Choroid plexus epithelial cell (primary cell): ENCODE data around the gene PKIG.

ENCODE experiments used
- DNase-seq: peaks from one replicate; pipeline ENCODE4 v3.0.0-alpha.2; 2010; ENCODE audit warnings: low read depth
- H3K4me3 ChIP-seq: 2 replicates; pipeline ENCODE4 v1.5.1; 2011; ENCODE audit warnings: low read depth, mild to moderate bottlenecking, control low read depth, low read length, moderate library complexity
- CTCF ChIP-seq: conservative IDR thresholded peaks from 2 replicates; pipeline ENCODE4 v1.5.1; 2011; ENCODE audit warnings: low read depth, mild to moderate bottlenecking, control low read depth, inconsistent platforms, low read length, moderate library complexity

PKIG gene

DNA sequence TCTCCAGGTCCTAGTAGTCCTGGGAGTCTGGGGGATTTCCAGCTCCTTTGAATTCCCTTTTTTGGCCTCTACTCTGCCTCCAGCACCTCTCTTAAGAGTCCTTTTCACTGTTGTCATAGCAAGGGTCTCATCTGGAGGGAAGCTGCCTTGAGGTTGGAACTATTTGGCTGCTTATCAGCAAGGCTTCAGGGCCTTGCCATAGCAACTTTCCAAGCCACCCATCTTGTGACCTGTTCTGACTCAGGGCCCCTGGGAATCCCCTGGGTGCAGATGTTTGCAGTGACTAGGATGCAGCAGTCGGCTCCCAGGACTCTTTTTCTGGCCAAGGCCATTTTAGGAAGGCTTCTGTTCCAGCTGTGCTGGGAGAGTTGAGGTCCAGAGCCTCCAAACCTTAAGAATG, 12.4 kb downstream of the PKIG start:
- no peak overlapping the region for H3K4me3 ChIP-seq
- no peak for TF ChIP-seq CTCF
- DNase-seq: peak; percentile 75

DNA sequence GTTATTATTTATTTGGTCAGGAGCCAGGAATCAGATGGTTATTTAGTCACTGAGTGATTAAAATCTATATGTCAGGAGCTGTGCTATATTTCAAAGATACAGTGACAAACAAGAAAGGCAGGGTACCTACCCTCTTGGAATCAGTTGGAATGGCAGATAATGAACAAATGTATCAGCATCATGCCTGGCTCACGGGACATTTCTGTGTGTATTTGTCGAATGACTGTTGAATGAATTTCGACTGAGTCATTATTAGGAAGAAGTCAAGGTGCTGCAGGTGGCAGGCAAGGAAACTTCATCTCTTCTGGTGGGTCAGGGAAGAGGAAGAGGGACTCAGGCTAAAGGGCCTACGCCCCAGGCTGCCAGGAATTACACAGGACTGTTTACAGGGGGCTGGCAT, 13.6 kb downstream of the PKIG start:
- no peak for DNase-seq
- no peak for TF ChIP-seq CTCF

DNA sequence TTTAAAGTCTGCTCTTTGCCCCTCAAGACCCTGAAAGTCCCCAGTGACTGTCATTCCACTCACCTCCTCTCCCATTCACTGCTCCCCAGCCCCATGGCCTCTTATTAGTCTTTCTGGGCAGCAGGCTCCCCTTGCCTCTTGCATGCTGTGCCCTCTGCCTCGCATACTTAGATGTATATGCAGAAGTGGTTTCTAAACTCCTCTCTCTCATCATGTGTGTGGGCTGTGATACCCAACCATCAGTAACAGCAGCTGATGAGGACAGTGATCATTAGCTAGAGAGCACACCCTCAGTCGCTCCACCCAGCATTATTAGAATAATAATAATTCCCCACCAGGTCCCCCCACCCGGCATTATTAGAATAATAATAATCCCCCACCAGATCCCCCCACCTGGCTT, 14.5 kb downstream of the PKIG start:
- TF ChIP-seq CTCF: no peak
- no peak for DNase-seq
- H3K4me3 ChIP-seq: no peak overlapping the region

More for the DNA sequence above, 13.6 kb downstream of the PKIG start:
- H3K4me3 ChIP-seq: no peak overlapping the region

DNA sequence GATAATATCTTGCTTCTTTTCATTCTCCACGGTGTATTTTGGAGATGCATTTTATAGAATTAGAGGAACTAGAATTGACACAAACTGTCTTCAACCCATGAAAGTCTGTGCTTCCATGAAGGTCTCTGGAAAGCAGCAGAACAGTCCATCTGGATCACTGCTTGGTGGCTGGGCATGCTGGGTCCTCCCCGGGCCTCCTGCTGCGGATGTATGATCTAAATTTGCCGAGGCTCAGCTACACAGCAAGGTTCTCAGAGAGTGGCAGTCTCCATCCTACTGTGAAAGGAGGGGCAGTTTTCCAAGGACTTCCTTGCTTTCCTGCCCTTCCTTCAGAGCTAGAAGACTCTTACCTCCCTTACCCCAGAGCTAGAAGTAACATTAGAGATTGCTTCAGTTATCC, 15.1 kb downstream of the PKIG start:
- H3K4me3 ChIP-seq: no peak overlapping the region
- no peak for TF ChIP-seq CTCF
- DNase-seq: no peak

- peak; percentile 28 for DNase-seq
- H3K4me3 ChIP-seq: no peak overlapping the region
- TF ChIP-seq CTCF: no peak
Measured at GRCh38 chr20:44597930-44598329, 15.6 kb downstream of the PKIG start.

DNA sequence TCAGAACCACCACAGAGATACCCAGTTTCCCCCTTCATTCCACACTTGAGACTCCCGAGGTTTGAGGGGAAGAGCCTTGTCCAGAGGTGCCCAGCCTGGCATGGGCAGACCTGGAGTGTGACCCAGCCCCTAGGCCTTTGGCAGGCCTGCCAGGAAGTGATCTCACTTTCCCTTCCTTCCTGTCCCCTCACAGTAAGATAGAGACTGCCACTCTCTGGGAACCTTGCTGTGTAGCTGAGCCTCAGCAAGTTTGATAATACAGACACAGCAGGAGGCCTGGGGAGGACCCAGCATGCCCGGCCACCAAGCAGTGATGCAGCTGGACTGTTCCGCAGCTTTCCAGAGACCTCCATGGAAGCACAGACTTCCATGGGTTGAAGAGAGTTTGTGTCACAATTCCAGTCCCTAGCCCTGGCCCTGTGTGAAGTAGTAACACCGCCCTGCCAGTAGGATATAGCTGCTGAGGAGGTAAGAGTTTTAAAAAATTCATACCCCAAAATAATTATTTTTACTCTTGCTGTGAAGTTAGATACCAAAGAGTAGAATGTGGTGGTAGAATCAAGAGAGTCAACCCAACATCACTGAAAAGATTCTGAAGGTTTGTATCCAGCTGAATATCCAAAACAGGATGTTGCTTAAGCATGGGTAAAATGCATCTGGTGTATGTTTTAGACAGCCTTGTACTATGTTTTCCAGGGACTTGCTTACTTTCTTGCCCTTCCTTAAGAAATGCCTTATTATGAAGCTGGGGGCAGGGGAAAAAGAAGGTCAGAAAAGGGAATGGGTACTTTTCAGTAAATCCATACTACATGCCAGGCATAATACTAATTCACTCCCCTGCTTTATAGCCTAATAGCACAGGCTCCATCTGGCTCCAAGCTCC, 16.3 kb downstream of the PKIG start:
- DNase-seq: peak; percentile 43
- H3K4me3 ChIP-seq: no peak overlapping the region
- TF ChIP-seq CTCF: peak; percentile 31

DNA sequence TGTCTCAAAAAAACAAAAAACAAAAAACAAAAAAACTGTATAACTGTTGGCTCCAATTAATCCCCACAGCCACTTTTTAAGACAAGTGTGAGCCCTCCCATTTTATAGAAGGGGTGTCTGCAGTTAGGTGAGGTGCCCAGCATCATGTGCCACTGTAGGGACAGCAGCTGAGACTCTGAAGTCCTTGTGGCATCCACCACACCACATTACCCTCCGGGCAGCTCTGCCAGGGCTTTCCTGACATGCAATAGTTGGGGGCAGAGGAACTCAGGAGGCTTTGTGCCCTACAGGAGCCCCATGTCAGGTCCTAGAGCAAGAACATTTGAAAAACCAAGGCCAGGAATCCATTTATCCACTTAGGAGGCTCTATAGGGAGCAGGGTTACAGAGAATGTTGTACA, 17.3 kb downstream of the PKIG start:
- DNase-seq: no peak
- no peak overlapping the region for H3K4me3 ChIP-seq
- TF ChIP-seq CTCF: no peak
